K562 (cell line): ENCODE data around the gene NETO1. TPM values are rescaled to one million over a fixed set of nuclear protein-coding genes. Genes with fewer than 3 reads are reported as not detected.

Experiments used
- CBX8 ChIP-seq: fragments of 200-600 bp; sonication (generic); IDR thresholded peaks from 2 replicates; pipeline ENCODE4 v1.6.1; 2012; ENCODE audit warnings: borderline replicate concordance, mixed run types, low read depth, mild to moderate bottlenecking, moderate library complexity, mixed read lengths, low read length, control low read depth, inconsistent platforms; ENCODE audit not compliant: poor library complexity, severe bottlenecking; ENCODE audit errors: extremely low read depth
- ETV1 ChIP-seq: fragments of 450-650 bp; conservative IDR thresholded peaks from 2 replicates; pipeline ENCODE4 v1.6.1; 2016; ENCODE audit warnings: missing genetic modification characterization, control low read depth, low read depth, missing compliant biosample characterization
- RBM34 ChIP-seq: fragments of 200-400 bp; formaldehyde crosslinking; IDR thresholded peaks from 2 replicates; pipeline ENCODE4 v1.6.1; 2018; ENCODE audit warnings: low read length, borderline replicate concordance; ENCODE audit not compliant: insufficient read depth
- TAF15 ChIP-seq: fragments of 200-400 bp; formaldehyde crosslinking; IDR thresholded peaks from 2 replicates; pipeline ENCODE4 v1.6.1; 2017; ENCODE audit warnings: mild to moderate bottlenecking, low read depth, low read length, moderate library complexity
- polyA plus RNA-seq, 8 experiments: library from polyadenylated mRNA; depleted of rRNA in 4 of 8; stranded (reverse) in 5 of 8; unstranded in 3 of 8; fragments of >200 nt; fragmentation: Nextera tagmentation in 2 of 8; fragmentation: Illumina TruSeq in 1 of 8; extraction: Ambion mirVana in 2 of 8; extraction: Trizol in 1 of 8; gene quantifications; 2 replicates each; pipeline versions ENCODE4 v1.2.1 to v1.2.3, GENCODE V29; 2011 to 2014; ENCODE audit warnings: inconsistent platforms in 1 of 8, missing spikeins in 1 of 8
- total RNA-seq, 7 experiments: library from RNA; depleted of rRNA in 6 of 7; stranded (reverse); fragments of >200 nt in 6 of 7; fragmentation: Illumina TruSeq in 2 of 7; extraction: Trizol in 2 of 7; gene quantifications; 2 replicates each; pipeline versions ENCODE4 v1.2.1 to v1.2.3, GENCODE V29; 2011 to 2021; ENCODE audit warnings: low replicate concordance in 1 of 7
- TF ChIP-seq, protein P1 (sequence below): fragments of 450-650 bp; formaldehyde crosslinking; IDR thresholded peaks from 2 replicates; pipeline ENCODE4 v1.4.0; 2020; ENCODE audit warnings: mild to moderate bottlenecking, mixed read lengths
- TF ChIP-seq, protein P2 (sequence below), 3 experiments: IDR thresholded peaks in 2 of 3; conservative IDR thresholded peaks in 1 of 3; 2 replicates each; pipeline ENCODE4 v1.5.1; 2011 to 2012; ENCODE audit warnings: low read length in 3 of 3, mild to moderate bottlenecking in 3 of 3, control low read depth in 2 of 3, improper control_type of control experiment in 1 of 3, inconsistent platforms in 1 of 3, low read depth in 1 of 3, mixed read lengths in 1 of 3, moderate library complexity in 1 of 3; ENCODE audit not compliant: insufficient read depth in 2 of 3
- TF ChIP-seq, protein P3 (sequence below): fragments of 450-650 bp; formaldehyde crosslinking; IDR thresholded peaks from 2 replicates; pipeline ENCODE4 v1.4.0; 2020; ENCODE audit warnings: mild to moderate bottlenecking, moderate library complexity

The NETO1 gene
- total and polyA plus RNA-seq, 9 of the 15 experiments (the other 6 are each of a cell fraction or from before 2014, with no cell fraction given) = not detected

DNA sequence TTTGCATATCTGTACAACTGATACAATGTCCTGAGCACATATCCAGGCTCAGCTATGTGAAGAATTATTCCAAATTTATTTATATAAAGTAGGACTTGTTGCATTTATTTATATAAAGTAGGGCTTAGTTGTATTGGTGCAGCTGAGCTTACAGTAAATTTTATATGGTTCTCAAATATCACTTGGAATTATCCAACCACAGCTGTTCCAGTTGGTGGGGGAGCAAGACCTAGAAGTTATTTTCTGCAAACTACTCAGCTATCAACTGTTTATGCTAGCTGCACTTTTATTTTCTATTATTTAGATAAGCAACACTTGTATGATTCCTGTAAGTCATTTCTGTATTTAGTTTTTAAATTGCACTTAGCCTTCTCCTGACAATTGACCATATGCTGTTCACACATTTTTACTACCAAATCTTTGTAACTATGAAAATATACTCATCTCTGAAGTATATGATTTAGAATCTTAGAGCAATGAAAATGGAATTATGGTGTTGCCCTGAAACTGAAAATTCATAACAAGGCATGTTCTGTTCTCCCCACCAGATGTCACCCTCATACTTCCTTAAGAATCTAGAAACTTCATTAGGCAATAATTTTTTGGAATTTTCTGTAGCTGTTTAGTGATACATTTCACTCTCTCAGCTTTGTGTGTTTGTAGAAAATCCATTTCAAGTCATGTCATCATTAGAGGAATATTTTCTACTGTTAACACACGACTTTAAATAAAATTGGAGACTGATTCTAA, 166.7 kb downstream of the NETO1 start (continued):
- TF ChIP-seq, protein P1, sequence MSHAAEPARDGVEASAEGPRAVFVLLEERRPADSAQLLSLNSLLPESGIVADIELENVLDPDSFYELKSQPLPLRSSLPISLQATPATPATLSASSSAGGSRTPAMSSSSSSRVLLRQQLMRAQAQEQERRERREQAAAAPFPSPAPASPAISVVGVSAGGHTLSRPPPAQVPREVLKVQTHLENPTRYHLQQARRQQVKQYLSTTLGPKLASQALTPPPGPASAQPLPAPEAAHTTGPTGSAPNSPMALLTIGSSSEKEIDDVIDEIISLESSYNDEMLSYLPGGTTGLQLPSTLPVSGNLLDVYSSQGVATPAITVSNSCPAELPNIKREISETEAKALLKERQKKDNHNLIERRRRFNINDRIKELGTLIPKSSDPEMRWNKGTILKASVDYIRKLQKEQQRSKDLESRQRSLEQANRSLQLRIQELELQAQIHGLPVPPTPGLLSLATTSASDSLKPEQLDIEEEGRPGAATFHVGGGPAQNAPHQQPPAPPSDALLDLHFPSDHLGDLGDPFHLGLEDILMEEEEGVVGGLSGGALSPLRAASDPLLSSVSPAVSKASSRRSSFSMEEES (CRISPR knock-in tag) = no peak
- TF ChIP-seq, protein P2, sequence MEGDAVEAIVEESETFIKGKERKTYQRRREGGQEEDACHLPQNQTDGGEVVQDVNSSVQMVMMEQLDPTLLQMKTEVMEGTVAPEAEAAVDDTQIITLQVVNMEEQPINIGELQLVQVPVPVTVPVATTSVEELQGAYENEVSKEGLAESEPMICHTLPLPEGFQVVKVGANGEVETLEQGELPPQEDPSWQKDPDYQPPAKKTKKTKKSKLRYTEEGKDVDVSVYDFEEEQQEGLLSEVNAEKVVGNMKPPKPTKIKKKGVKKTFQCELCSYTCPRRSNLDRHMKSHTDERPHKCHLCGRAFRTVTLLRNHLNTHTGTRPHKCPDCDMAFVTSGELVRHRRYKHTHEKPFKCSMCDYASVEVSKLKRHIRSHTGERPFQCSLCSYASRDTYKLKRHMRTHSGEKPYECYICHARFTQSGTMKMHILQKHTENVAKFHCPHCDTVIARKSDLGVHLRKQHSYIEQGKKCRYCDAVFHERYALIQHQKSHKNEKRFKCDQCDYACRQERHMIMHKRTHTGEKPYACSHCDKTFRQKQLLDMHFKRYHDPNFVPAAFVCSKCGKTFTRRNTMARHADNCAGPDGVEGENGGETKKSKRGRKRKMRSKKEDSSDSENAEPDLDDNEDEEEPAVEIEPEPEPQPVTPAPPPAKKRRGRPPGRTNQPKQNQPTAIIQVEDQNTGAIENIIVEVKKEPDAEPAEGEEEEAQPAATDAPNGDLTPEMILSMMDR (IDR thresholded peaks at IDR 0.05 in 2 of 3, conservative IDR thresholded peaks at IDR 0.05 in 1 of 3; ENCODE audit: insufficient read depth in 2 of 3, low read depth in 1 of 3, low read length in 3 of 3) = peak in 1 of 3 experiments; percentile 7; a peak in 1 of 6 replicates
- no peak for TF ChIP-seq ETV1 (tag)
- no peak for TF ChIP-seq CBX8
- no peak for TF ChIP-seq RBM34
- TF ChIP-seq, protein P3, sequence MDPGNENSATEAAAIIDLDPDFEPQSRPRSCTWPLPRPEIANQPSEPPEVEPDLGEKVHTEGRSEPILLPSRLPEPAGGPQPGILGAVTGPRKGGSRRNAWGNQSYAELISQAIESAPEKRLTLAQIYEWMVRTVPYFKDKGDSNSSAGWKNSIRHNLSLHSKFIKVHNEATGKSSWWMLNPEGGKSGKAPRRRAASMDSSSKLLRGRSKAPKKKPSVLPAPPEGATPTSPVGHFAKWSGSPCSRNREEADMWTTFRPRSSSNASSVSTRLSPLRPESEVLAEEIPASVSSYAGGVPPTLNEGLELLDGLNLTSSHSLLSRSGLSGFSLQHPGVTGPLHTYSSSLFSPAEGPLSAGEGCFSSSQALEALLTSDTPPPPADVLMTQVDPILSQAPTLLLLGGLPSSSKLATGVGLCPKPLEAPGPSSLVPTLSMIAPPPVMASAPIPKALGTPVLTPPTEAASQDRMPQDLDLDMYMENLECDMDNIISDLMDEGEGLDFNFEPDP (CRISPR knock-in tag) = no peak
- TF ChIP-seq TAF15 = no peak
